AG09319 (cell line): ENCODE results near the gene WIZ.

Experiments
- DNase-seq: peaks from one replicate; pipeline ENCODE4 v3.0.0-alpha.2; 2010; ENCODE audit warnings: low read depth; ENCODE audit errors: extremely low read depth
- CTCF ChIP-seq: IDR thresholded peaks from 2 replicates; pipeline ENCODE4 v1.5.1; 2011; ENCODE audit warnings: low read depth, mild to moderate bottlenecking, inconsistent platforms, low read length, moderate library complexity

WIZ gene

DNA sequence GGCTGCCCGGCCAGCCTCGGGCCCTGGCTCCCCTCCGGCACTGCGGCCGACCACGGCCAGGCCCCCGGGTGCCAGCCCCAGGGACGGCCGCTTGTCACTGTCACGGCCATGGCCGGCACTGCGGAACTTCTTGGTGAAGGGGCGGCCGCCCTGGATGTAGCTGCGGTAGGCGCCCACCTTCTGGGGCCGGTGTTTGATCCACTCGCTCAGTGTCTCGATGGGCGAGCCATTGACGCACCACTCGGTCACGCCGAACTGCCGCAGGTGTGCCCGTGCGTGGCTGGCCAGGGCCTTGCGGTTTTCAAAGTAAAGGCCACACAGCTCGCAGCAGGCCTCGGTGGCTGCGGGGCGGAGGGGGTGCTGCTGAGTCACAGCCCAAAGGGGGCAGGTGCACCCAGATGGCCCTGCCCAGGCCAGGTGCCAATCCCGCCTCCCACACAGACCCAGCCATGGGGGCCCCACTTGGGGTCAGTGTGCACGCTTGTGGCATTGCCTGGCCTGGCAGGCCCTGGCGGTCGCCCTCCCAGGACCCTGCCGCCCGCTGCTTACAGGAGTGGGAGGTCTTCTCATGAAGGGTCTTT lies 25.0 kb downstream of the WIZ start:
- DNase-seq = no peak
- TF ChIP-seq CTCF = no peak

DNA sequence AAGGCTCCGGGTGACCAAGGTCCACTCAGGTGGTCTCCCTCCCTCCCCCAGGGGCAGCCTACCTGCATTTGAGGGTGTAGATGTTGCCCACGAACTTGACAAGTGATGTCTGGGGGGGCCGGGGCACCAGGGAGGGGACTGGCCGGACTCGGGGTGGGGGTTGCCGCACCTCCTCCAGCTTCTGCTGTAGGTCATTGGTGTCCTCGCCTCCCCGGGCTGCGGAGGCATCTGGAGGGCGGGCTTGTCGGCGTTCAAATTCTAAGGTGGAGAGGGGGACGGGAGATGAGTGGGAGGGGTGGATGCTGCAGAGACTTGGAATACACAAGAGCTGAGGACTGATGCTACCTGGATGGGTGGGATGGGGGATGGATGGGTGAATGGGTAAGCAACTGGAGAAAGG lies 25.6 kb downstream of the WIZ start:
- no peak for TF ChIP-seq CTCF
- DNase-seq = no peak

GRCh38 chr19:15423130-15423529 lies 26.6 kb downstream of the WIZ start:
- TF ChIP-seq CTCF = no peak
- no peak for DNase-seq

DNA sequence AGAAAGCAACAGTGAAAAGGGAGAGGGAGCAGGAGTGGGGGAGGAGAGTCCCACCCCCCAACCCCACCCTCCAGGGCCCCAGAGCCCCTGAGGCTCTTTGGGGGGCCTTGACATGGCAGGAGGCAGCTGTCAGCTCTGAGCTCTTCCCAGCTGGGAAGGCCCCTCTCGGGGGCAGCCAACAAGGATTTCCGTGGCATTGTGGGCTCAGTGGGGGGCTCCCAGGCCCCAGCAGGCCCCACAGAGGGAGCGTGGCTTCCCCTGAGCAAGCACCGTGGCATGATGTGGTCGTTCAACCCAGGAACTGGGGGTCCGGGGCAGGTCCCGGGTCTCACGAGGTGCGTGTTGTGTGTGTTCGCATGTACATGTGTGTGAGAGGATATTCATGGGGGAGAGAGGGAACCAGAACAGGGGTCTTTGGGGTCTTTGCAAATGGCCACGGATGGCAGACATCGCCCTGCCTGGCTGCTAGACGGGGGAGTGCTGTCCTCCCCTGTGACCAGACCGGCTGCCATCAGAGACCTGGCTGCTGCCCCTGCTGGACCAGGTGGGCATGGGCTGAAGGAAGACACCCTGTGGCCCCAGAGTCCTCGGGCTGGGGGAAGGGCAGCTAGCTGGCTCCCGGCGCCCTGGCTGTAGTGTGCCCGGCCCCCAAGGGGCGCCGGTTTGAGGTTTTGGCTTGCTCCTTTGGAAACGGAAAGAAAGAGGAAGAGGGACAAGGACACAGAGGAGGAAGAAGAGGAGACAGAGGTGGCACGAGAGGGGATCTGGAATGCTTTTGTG lies 27.3 kb downstream of the WIZ start:
- TF ChIP-seq CTCF = no peak
- no peak for DNase-seq

DNA sequence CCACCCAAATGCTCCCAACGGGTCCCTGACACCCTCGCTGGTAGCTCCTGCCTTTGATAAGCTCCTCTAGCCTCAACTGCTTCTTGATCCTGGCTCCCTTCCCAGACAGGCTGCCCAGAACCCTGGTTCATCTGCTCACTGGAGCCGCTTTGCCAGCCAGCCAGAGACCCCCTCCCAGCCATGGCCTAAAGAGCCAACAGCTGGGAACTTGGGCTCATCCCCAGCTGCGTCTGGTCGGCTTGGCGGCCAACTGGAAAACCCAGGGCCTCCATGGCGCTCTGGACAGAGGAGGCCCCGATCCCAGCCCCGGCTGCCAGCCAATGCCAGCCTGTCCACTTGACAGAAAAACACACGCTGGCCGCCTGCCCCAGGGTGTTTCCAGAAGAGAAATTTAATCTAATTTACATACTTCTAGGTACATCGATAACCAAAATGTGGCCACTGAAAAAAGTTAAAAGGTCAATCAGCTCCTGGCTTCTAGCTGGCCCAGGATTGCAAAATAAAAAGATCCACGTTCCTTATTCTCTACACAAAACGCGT lies 28.0 kb downstream of the WIZ start:
- no peak for DNase-seq
- no peak for TF ChIP-seq CTCF

DNA sequence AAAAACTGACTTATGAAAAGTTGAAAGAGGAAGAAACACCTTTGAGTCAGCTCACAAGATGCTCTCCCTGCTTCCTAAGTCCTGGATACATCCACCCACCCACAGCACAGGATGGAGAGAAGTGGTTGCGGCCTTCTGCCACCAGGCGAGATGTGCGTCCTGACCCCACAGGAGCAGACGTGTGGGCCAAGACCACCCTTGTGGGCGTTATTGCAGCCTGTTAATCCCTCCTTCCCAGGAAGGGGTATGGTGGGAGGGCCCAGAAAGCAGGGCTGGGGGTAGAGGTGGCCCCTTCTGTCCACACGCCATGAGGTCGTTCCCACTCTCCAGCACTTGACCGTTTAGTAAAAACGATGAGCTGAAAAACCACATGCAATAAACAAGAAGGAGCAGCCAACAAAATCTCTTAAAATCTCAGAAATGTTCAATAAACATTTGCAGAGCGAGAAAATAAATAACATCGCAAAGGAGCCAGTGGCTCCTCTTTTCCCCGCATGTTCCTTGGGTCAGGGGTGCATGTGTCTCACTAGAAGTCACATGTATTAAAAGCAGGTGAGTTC lies 28.5 kb downstream of the WIZ start:
- no peak for DNase-seq
- TF ChIP-seq CTCF = no peak

- TF ChIP-seq CTCF = no peak
- no peak for DNase-seq
These were observed 30.2 kb downstream of the WIZ start for GRCh38 chr19:15419413-15420025.
